Measurements from ENCODE around the gene B4GALNT2. TPM values are rescaled to one million over a fixed set of nuclear protein-coding genes. Genes with fewer than 3 reads are reported as not detected.

The B4GALNT2 gene
- total and polyA plus RNA-seq, 4 donors, result 0.13 to 0.15 TPM; not detected in 2

DNA sequence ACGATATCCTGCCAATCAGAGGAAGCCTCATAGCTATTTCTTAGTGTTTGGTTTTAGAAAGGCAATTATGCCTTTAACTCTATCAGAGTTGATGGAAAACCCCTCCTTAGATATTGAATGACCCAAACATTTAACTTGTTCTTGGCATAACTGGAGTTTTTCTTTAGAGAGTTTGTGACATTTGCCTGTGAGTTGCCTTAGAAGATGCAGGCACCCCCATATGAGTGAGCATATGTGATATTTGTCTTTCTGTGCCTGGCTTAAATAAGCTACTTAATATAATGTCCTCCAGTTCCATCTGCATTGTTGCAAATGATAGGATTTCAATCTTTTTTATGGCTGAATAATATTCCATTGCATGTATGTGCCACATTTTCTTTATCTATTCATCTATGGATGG, 19.6 kb upstream of the B4GALNT2 start:
- Histone ChIP-seq H3K4me3 (ENCODE audit: low read length in 2 of 2) (no peak overlapping the region), H3K27me3 (ENCODE audit: control insufficient read depth in 1 of 2, insufficient read depth in 2 of 2, low read length in 1 of 2) (peaks cover 0 to 2% of the 10 kb centered on the region in 2 donors), H3K27ac (ENCODE audit: low read depth in 1 of 2, low read length in 2 of 2) (no peak overlapping the region), H3K4me1 (ENCODE audit: control insufficient read depth in 1 of 2, insufficient read depth in 2 of 2, low read length in 2 of 2) (no peaks in the 10 kb centered on the region), H3K9me3 (ENCODE audit: control insufficient read depth, low read length) (no peaks in the 10 kb centered on the region), H3K36me3 (ENCODE audit: control insufficient read depth in 1 of 2, insufficient read depth in 2 of 2, low read length in 1 of 2) (no peaks in the 10 kb centered on the region)
- DNase-seq (no peak), ATAC-seq (ENCODE audit: low FRiP score) (no peak)
- WGBS, 2 donors, result 42 to 82% methylated on average over 1 of the region's 1 CpG
- intact Hi-C loops (cut with DNase I), result no loop called here

- no peak overlapping the region for H3K27ac ChIP-seq (ENCODE audit: low read depth in 1 of 2, low read length in 2 of 2)
- ATAC-seq (ENCODE audit: low FRiP score), result no peak
- H3K27me3 ChIP-seq (ENCODE audit: control insufficient read depth in 1 of 2, insufficient read depth in 2 of 2, low read length in 1 of 2), result peaks cover 0 to 5% of the 10 kb centered on the region in 2 donors
- H3K4me1 ChIP-seq (ENCODE audit: control insufficient read depth in 1 of 2, insufficient read depth in 2 of 2, low read length in 2 of 2), result no peaks in the 10 kb centered on the region
- H3K9me3 ChIP-seq (ENCODE audit: control insufficient read depth, low read length), result no peaks in the 10 kb centered on the region
- WGBS, 2 donors, result 81 to 83% methylated on average over 1 of the region's 1 CpG
- DNase-seq, result no peak
- no peaks in the 10 kb centered on the region for H3K36me3 ChIP-seq (ENCODE audit: control insufficient read depth in 1 of 2, insufficient read depth in 2 of 2, low read length in 1 of 2)
- intact Hi-C loops (cut with DNase I), result no loop called here
- no peak overlapping the region for H3K4me3 ChIP-seq (ENCODE audit: low read length in 2 of 2)
Observed at GRCh38 chr17:49114703-49115102, 17.9 kb upstream of the B4GALNT2 start.

- no peak overlapping the region for H3K4me3 ChIP-seq (ENCODE audit: low read length in 2 of 2)
- 85 to 86% methylated on average over 2 of the region's 2 CpGs for WGBS, 2 donors
- intact Hi-C loops (cut with DNase I), result no loop called here
- H3K4me1 ChIP-seq (ENCODE audit: control insufficient read depth in 1 of 2, insufficient read depth in 2 of 2, low read length in 2 of 2), result no peaks in the 10 kb centered on the region
- peaks cover 0 to 6% of the 10 kb centered on the region in 2 donors for H3K27me3 ChIP-seq (ENCODE audit: control insufficient read depth in 1 of 2, insufficient read depth in 2 of 2, low read length in 1 of 2)
- H3K9me3 ChIP-seq (ENCODE audit: control insufficient read depth, low read length), result peaks cover 4% of the 10 kb centered on the region
- no peaks in the 10 kb centered on the region for H3K36me3 ChIP-seq (ENCODE audit: control insufficient read depth in 1 of 2, insufficient read depth in 2 of 2, low read length in 1 of 2)
- no peak for DNase-seq
- no peak for ATAC-seq (ENCODE audit: low FRiP score)
- H3K27ac ChIP-seq (ENCODE audit: low read depth in 1 of 2, low read length in 2 of 2), result no peak overlapping the region
Observed at GRCh38 chr17:49117587-49118230, 14.9 kb upstream of the B4GALNT2 start.

- ATAC-seq (ENCODE audit: low FRiP score), result no peak
- intact Hi-C loops (cut with DNase I), result loop anchor here in 1 of 2 donors (10.0 kb wide), 1 partner anchor 65 kb away; no protein-coding TSS in a partner anchor
- no peak for DNase-seq
- Histone ChIP-seq H3K4me1 (ENCODE audit: control insufficient read depth in 1 of 2, insufficient read depth in 2 of 2, low read length in 2 of 2) (no peaks in the 10 kb centered on the region), H3K27ac (ENCODE audit: low read depth in 1 of 2, low read length in 2 of 2) (no peak overlapping the region), H3K36me3 (ENCODE audit: control insufficient read depth in 1 of 2, insufficient read depth in 2 of 2, low read length in 1 of 2) (no peaks in the 10 kb centered on the region), H3K9me3 (ENCODE audit: control insufficient read depth, low read length) (peaks cover 4% of the 10 kb centered on the region), H3K27me3 (ENCODE audit: control insufficient read depth in 1 of 2, insufficient read depth in 2 of 2, low read length in 1 of 2) (peaks cover 0 to 6% of the 10 kb centered on the region in 2 donors), H3K4me3 (ENCODE audit: low read length in 2 of 2) (no peak overlapping the region)
- WGBS, 2 donors, result 75 to 76% methylated on average over 3 of the region's 3 CpGs
Observed at GRCh38 chr17:49120166-49120565, 12.4 kb upstream of the B4GALNT2 start.

DNA sequence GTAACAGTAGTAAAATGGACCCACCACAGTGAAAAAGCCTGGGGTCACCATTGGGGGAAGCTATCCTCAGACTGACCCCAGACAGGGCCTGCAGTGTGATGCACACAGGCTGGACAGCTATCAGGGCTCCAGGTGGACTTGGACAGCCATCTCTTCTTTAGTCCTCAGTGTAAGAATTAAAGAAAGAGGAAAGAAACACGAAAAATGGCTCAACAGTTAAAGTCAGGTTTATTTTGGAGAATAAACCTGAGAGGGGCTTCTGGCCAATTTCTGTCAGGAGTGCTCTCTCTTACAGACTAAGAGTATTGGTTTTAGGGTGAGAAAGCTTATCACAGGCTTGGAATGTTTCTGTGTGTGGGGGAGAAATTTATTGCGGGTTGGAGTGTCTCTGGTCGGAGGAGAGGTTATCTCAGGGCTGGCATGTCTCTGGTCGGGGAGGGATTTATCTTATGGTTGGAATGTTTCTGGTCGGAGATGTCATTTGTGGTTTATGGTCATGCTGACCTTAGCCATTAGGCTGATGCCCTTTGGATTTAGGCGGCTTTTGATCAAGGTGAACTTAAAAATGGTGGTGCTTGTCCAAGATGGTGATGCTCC, 10.8 kb upstream of the B4GALNT2 start:
- no peak for ATAC-seq (ENCODE audit: low FRiP score)
- 69 to 86% methylated on average over 6 of the region's 6 CpGs for WGBS, 2 donors

DNA sequence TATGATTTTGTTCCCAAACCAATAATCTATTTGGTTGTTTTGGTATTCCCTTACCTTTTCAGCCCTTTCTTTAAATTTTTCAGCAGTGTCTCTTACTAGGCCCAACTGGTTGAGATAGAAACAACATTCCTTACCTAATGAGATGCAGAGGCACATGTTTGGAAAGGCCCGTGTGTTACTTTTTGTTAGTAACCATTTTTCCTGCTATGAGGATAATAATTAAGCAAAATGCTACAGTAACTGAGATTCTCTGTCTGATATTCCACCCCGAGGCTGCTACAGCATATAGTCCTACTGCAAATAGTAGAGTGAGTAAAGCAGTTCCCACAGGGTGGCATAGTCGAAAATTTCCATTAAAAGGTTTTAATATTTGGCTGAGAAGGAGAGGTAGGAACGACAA, 10.0 kb upstream of the B4GALNT2 start:
- intact Hi-C loops (cut with DNase I), result loop anchor here in 1 of 2 donors (10.0 kb wide), 1 partner anchor 62 kb away; no protein-coding TSS in a partner anchor
- peaks cover 0 to 6% of the 10 kb centered on the region in 2 donors for H3K27me3 ChIP-seq (ENCODE audit: control insufficient read depth in 1 of 2, insufficient read depth in 2 of 2, low read length in 1 of 2)
- 72 to 81% methylated on average over 4 of the region's 4 CpGs for WGBS, 2 donors

More for the DNA sequence above, 10.8 kb upstream of the B4GALNT2 start:
- no peaks in the 10 kb centered on the region for H3K4me1 ChIP-seq (ENCODE audit: control insufficient read depth in 1 of 2, insufficient read depth in 2 of 2, low read length in 2 of 2)
- no peak overlapping the region for H3K27ac ChIP-seq (ENCODE audit: low read depth in 1 of 2, low read length in 2 of 2)
- intact Hi-C loops (cut with DNase I), result loop anchor here in 1 of 2 donors (10.0 kb wide), 1 partner anchor 63 kb away; no protein-coding TSS in a partner anchor
- peaks cover 0 to 6% of the 10 kb centered on the region in 2 donors for H3K27me3 ChIP-seq (ENCODE audit: control insufficient read depth in 1 of 2, insufficient read depth in 2 of 2, low read length in 1 of 2)
- H3K4me3 ChIP-seq (ENCODE audit: low read length in 2 of 2), result no peak overlapping the region
- DNase-seq, result no peak
- peaks cover 4% of the 10 kb centered on the region for H3K9me3 ChIP-seq (ENCODE audit: control insufficient read depth, low read length)
- H3K36me3 ChIP-seq (ENCODE audit: control insufficient read depth in 1 of 2, insufficient read depth in 2 of 2, low read length in 1 of 2), result no peaks in the 10 kb centered on the region

GRCh38 chr17:49123061-49123460, 9.5 kb upstream of the B4GALNT2 start:
- Histone ChIP-seq H3K27ac (ENCODE audit: low read depth in 1 of 2, low read length in 2 of 2) (no peak overlapping the region), H3K27me3 (ENCODE audit: control insufficient read depth in 1 of 2, insufficient read depth in 2 of 2, low read length in 1 of 2) (peaks cover 0 to 4% of the 10 kb centered on the region in 2 donors), H3K4me1 (ENCODE audit: control insufficient read depth in 1 of 2, insufficient read depth in 2 of 2, low read length in 2 of 2) (no peaks in the 10 kb centered on the region), H3K36me3 (ENCODE audit: control insufficient read depth in 1 of 2, insufficient read depth in 2 of 2, low read length in 1 of 2) (no peaks in the 10 kb centered on the region), H3K9me3 (ENCODE audit: control insufficient read depth, low read length) (peaks cover 4% of the 10 kb centered on the region), H3K4me3 (ENCODE audit: low read length in 2 of 2) (no peak overlapping the region)
- DNase-seq (no peak), ATAC-seq (ENCODE audit: low FRiP score) (no peak)
- WGBS, 2 donors, result 23 to 26% methylated on average over 1 of the region's 1 CpG
- intact Hi-C loops (cut with DNase I), result loop anchor here in 1 of 2 donors (10.0 kb wide), 1 partner anchor 62 kb away; no protein-coding TSS in a partner anchor

More for the DNA sequence above, 10.0 kb upstream of the B4GALNT2 start:
- Histone ChIP-seq H3K36me3 (ENCODE audit: control insufficient read depth in 1 of 2, insufficient read depth in 2 of 2, low read length in 1 of 2) (no peaks in the 10 kb centered on the region), H3K27ac (ENCODE audit: low read depth in 1 of 2, low read length in 2 of 2) (no peak overlapping the region), H3K9me3 (ENCODE audit: control insufficient read depth, low read length) (peaks cover 4% of the 10 kb centered on the region), H3K4me3 (ENCODE audit: low read length in 2 of 2) (no peak overlapping the region), H3K4me1 (ENCODE audit: control insufficient read depth in 1 of 2, insufficient read depth in 2 of 2, low read length in 2 of 2) (no peaks in the 10 kb centered on the region)
- ATAC-seq (ENCODE audit: low FRiP score) (no peak), DNase-seq (no peak)

DNA sequence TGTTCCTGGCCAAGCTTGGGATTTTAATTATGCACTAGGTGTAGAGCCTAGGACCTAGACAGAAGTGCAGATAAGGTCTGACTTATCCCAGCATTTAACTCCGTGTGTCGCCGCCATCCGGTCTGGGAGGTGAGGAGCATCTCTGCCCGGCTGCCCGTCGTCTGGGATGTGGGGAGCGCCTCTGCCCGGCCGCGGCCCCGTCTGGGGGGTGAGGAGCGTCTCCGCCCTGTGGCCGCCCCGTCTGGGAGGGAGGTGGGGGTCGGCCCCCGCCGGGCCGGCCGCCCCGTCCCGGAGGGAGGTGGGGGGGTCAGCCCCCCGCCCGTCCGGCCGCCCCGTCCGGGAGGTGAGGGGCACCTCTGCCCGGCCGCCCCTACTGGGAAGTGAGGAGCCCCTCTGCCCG, 7.1 kb upstream of the B4GALNT2 start:
- DNase-seq (no peak), ATAC-seq (ENCODE audit: low FRiP score) (no peak)
- H3K27me3 ChIP-seq (ENCODE audit: control insufficient read depth in 1 of 2, insufficient read depth in 2 of 2, low read length in 1 of 2), result peaks cover 0 to 4% of the 10 kb centered on the region in 2 donors
- intact Hi-C loops (cut with DNase I), result loop anchor here in 1 of 2 donors (10.0 kb wide), 1 partner anchor 59 kb away; no protein-coding TSS in a partner anchor
- 90 to 94% methylated on average over 21 to 32 of the region's 32 CpGs for WGBS, 2 donors
- H3K27ac ChIP-seq (ENCODE audit: low read depth in 1 of 2, low read length in 2 of 2), result no peak overlapping the region
- no peak overlapping the region for H3K4me3 ChIP-seq (ENCODE audit: low read length in 2 of 2)
- no peaks in the 10 kb centered on the region for H3K4me1 ChIP-seq (ENCODE audit: control insufficient read depth in 1 of 2, insufficient read depth in 2 of 2, low read length in 2 of 2)
- H3K9me3 ChIP-seq (ENCODE audit: control insufficient read depth, low read length), result peaks cover 12% of the 10 kb centered on the region
- no peaks in the 10 kb centered on the region for H3K36me3 ChIP-seq (ENCODE audit: control insufficient read depth in 1 of 2, insufficient read depth in 2 of 2, low read length in 1 of 2)

Measured in aorta (tissue), 5 donors.